Measurements from ENCODE around the gene GGA1. TPM values are rescaled to one million over a fixed set of nuclear protein-coding genes. Genes with fewer than 3 reads are reported as not detected.
A peak's percentile ranks its signal among the peaks of the same experiment; 100 is the strongest.

Gene GGA1
- total RNA-seq, 2 donors from 2014 or later: 17.7 to 29.0 TPM

- H3K4me1 ChIP-seq: peaks cover 0 to 57% of the 10 kb centered on the region in 2 donors
Measured at GRCh38 chr22:37663521-37664140, 55.0 kb downstream of the GGA1 start.

DNA sequence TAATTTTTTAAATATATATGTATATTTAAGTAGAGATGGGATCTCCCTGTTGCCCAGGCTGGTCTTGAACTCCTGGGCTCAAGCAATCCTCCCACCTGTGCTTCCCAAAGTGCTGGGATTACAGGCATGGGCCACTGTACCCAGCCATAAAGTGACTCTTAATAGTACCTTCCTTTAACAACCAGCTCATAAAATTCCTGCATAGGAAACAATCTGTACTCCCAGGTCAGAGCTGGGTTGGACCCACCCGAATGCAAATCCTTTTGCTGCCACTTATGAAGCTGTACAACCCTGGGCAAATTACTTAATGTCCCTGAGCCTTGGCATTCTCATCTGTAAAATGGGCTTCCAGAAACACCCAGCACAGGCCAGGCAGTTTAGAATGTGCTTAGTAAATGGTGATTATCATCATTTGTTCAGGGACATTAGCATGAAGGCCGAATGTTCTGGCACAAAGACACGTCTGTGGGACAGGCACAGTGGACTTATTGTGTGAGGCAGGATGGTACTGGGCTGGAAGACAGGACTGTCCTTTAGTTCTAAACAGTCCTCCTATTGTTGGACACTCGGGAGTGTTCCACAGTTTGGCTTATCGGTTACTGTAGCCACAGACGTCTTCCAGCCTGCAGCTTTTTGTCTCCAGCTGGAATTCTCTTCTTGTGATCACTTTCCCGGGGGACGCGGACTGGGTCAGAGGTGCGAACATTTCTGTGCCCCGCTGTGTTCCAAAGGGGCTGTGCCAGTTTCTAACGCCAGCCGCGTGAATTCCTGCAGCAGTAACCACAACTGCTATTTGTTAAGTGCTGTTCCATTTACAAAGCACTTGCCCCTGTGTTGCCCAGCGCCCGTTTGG lies 55.8 kb downstream of the GGA1 start:
- peak overlapping the region; percentile 38 to 46 for H3K27ac ChIP-seq
- H3K27me3 ChIP-seq: no peaks in the 10 kb centered on the region
- no peaks in the 10 kb centered on the region for H3K9me3 ChIP-seq
- no peak for DNase-seq (ENCODE audit: low spot score)
- H3K4me3 ChIP-seq: no peak overlapping the region
- H3K36me3 ChIP-seq: peaks cover 6% of the 10 kb centered on the region
- peaks cover 0 to 53% of the 10 kb centered on the region in 2 donors for H3K4me1 ChIP-seq
- TF ChIP-seq, protein P1, sequence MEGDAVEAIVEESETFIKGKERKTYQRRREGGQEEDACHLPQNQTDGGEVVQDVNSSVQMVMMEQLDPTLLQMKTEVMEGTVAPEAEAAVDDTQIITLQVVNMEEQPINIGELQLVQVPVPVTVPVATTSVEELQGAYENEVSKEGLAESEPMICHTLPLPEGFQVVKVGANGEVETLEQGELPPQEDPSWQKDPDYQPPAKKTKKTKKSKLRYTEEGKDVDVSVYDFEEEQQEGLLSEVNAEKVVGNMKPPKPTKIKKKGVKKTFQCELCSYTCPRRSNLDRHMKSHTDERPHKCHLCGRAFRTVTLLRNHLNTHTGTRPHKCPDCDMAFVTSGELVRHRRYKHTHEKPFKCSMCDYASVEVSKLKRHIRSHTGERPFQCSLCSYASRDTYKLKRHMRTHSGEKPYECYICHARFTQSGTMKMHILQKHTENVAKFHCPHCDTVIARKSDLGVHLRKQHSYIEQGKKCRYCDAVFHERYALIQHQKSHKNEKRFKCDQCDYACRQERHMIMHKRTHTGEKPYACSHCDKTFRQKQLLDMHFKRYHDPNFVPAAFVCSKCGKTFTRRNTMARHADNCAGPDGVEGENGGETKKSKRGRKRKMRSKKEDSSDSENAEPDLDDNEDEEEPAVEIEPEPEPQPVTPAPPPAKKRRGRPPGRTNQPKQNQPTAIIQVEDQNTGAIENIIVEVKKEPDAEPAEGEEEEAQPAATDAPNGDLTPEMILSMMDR (IDR thresholded peaks at IDR 0.05): no peak

More at GRCh38 chr22:37663521-37664140, 55.0 kb downstream of the GGA1 start:
- Histone ChIP-seq H3K4me3 (no peak overlapping the region), H3K9me3 (no peaks in the 10 kb centered on the region), H3K36me3 (peaks cover 6% of the 10 kb centered on the region), H3K27ac (peak overlapping the region in 1 of 2 donors; percentile 38), H3K27me3 (no peaks in the 10 kb centered on the region)
- no peak for DNase-seq (ENCODE audit: low spot score)
- TF ChIP-seq, protein P1 (IDR thresholded peaks at IDR 0.05): no peak

GRCh38 chr22:37665487-37665886 lies 56.9 kb downstream of the GGA1 start:
- no peak for DNase-seq (ENCODE audit: low spot score)
- Histone ChIP-seq H3K4me1 (peaks cover 0 to 43% of the 10 kb centered on the region in 2 donors), H3K4me3 (no peak overlapping the region), H3K27me3 (no peaks in the 10 kb centered on the region), H3K9me3 (no peaks in the 10 kb centered on the region), H3K36me3 (peaks cover 6% of the 10 kb centered on the region), H3K27ac (no peak overlapping the region)
- TF ChIP-seq, protein P1 (IDR thresholded peaks at IDR 0.05): no peak

GRCh38 chr22:37669586-37669985 lies 61.0 kb downstream of the GGA1 start:
- Histone ChIP-seq H3K27me3 (no peaks in the 10 kb centered on the region), H3K4me1 (peaks cover 0 to 22% of the 10 kb centered on the region in 2 donors), H3K36me3 (peaks cover 6% of the 10 kb centered on the region), H3K9me3 (no peaks in the 10 kb centered on the region), H3K27ac (no peak overlapping the region), H3K4me3 (no peak overlapping the region)
- no peak for DNase-seq (ENCODE audit: low spot score)
- TF ChIP-seq, protein P1 (IDR thresholded peaks at IDR 0.05): no peak

DNA sequence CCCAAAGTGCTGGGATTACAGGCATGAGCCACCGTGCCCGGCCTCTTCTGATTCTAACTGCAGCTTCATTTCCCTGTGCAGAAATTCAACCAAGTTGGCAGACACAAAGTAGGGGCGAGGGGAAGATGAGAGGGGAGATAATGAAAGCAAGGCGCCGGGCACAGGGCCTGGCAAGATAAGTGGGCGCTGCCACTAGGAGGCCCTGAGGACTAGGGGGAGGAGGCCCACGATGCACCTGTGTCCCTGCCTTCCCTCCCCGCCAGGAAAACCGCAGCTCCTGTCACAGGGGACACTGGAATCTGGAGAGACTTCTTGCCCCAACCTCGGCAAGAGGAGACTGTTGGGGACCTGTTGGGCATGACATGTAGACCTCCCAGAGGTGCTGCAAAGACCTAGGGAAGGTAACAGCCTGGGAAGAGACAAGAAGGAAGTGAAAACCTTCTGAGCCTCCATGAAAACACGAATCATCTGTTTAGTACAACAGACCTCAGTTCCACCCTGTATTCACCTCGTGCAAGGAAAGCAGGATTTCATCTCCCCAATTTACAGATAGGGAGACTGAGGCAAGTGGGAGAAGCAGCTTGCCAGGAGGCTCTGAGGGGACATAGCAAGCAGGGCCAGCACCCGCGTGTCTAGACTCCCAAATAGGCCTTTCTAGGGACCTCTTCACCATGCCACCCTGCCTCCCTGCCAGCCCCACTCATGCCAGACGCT lies 63.7 kb downstream of the GGA1 start:
- Histone ChIP-seq H3K4me3 (no peak overlapping the region), H3K27ac (no peak overlapping the region), H3K36me3 (no peaks in the 10 kb centered on the region), H3K4me1 (peaks cover 0 to 35% of the 10 kb centered on the region in 2 donors), H3K27me3 (no peaks in the 10 kb centered on the region), H3K9me3 (no peaks in the 10 kb centered on the region)
- DNase-seq (ENCODE audit: low spot score): no peak
- TF ChIP-seq, protein P1 (IDR thresholded peaks at IDR 0.05): no peak
